ENCODE results near the gene SLC16A7. TPM values are rescaled to one million over a fixed set of nuclear protein-coding genes. Genes with fewer than 3 reads are reported as not detected.

The SLC16A7 gene
- total and polyA plus RNA-seq, 10 of the 15 experiments (the other 5 are each of a cell fraction or from before 2014, with no cell fraction given): 1.5 to 12.9 (median 6.7) TPM

DNA sequence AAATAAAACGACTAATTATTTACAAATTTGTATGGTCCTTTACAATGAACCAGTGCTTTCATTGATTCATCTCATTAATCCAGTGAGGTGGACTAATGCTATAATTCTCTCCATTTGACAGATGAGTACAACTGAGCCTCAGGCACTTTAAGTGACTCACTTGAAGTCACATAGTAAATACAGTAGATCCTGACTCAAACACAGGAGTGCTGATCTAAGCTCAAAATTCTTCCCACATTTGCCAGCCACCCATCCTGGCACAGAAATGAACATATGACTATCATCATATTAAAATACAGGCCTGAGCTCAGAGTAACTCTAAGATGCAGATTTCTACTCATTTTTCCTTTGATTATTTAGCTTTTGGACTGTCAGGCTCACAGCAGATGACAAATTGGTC, 30.6 kb downstream of the SLC16A7 start:
- ChIA-PET RAD21 (ENCODE audit: unreplicated experiment) (no interaction called here), POLR2A (no interaction called here), SMC1A (ENCODE audit: uncharacterized antibody, unreplicated experiment) (no interaction called here), CTCF (no interaction called here)
- Histone ChIP-seq H3K4me1 (ENCODE audit: control insufficient read depth, insufficient read depth, low read length) (no peaks in the 10 kb centered on the region), H3K4me3 (no peak overlapping the region), H3K4me2 (ENCODE audit: control insufficient read depth, insufficient read depth) (no peak overlapping the region), H2AFZ (ENCODE audit: control insufficient read depth, low read depth, low read length) (no peak overlapping the region), H3K36me3 (ENCODE audit: control insufficient read depth in 2 of 2, insufficient read depth in 2 of 2, low read length in 1 of 2) (no peaks in the 10 kb centered on the region), H4K20me1 (ENCODE audit: control insufficient read depth, insufficient read depth) (no peaks in the 10 kb centered on the region), H3K27ac (ENCODE audit: control insufficient read depth, insufficient read depth) (no peak overlapping the region), H3K9me3 (replicated peaks; ENCODE audit: control insufficient read depth, insufficient read depth, low read length) (no peaks in the 10 kb centered on the region; the same call in 2 of the 3 replicates), H3K9ac (ENCODE audit: control insufficient read depth, insufficient read depth, low read length) (no peak overlapping the region), H3K79me2 (ENCODE audit: control insufficient read depth, insufficient read depth, low read length) (no peaks in the 10 kb centered on the region; the same call in 1 of the 2 replicates), H3K27me3 (replicated peaks in 1 of 2; ENCODE audit: control insufficient read depth in 2 of 2, insufficient read depth in 2 of 2, low read length in 1 of 2) (no peaks in the 10 kb centered on the region)
- no peak for ATAC-seq
- intact Hi-C loops (cut with micrococcal nuclease; ENCODE audit: unreplicated experiment) (no loop called here), in situ Hi-C loops (cut with MboI) (no loop called here)
- WGBS (ENCODE audit: insufficient coverage, insufficient replicate concordance, low lambda C conversion rate, missing lambda C conversion rate): 0% methylated on average over 1 of the region's 1 CpG
- no TSS peak for BruUV-seq (replicated peaks)
- FAIRE-seq: no peak
- TF ChIP-seq SUZ12 (IDR thresholded peaks at IDR 0.05; ENCODE audit: unreplicated experiment) (no peak), TCF12 (IDR thresholded peaks at IDR 0.05; ENCODE audit: low read depth, low read length) (no peak), IKZF2 (IDR thresholded peaks at IDR 0.05) (no peak), RFX5 (IDR thresholded peaks at IDR 0.05; ENCODE audit: low read depth, low read length) (no peak), PAX8 (IDR thresholded peaks at IDR 0.05) (no peak), SMAD1 (IDR thresholded peaks at IDR 0.05; ENCODE audit: low read depth, partially characterized antibody) (no peak), MYB (IDR thresholded peaks at IDR 0.05; ENCODE audit: borderline replicate concordance, low read depth, low read length) (no peak), SIN3A (IDR thresholded peaks at IDR 0.05; ENCODE audit: low read depth, low read length) (no peak), EZH2 (IDR thresholded peaks at IDR 0.05; ENCODE audit: borderline replicate concordance, control insufficient read depth, low read depth, low read length) (no peak), NFYB (IDR thresholded peaks at IDR 0.05; ENCODE audit: insufficient read depth, low read depth, low read length) (no peak), EP300 (IDR thresholded peaks at IDR 0.05; ENCODE audit: borderline replicate concordance in 1 of 2, control insufficient read depth in 1 of 2, low read depth in 2 of 2, low read length in 2 of 2) (no peak), MEF2B (IDR thresholded peaks at IDR 0.05; ENCODE audit: partially characterized antibody, poor library complexity, severe bottlenecking) (no peak), KAT2A (conservative IDR thresholded peaks at IDR 0.05; ENCODE audit: control insufficient read depth, low read depth, low read length) (no peak), ZSCAN29 (IDR thresholded peaks at IDR 0.05) (no peak), PML (IDR thresholded peaks at IDR 0.05; ENCODE audit: low read length) (no peak)
- TF ChIP-seq, protein P1, sequence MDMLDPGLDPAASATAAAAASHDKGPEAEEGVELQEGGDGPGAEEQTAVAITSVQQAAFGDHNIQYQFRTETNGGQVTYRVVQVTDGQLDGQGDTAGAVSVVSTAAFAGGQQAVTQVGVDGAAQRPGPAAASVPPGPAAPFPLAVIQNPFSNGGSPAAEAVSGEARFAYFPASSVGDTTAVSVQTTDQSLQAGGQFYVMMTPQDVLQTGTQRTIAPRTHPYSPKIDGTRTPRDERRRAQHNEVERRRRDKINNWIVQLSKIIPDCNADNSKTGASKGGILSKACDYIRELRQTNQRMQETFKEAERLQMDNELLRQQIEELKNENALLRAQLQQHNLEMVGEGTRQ (IDR thresholded peaks at IDR 0.05; ENCODE audit: borderline replicate concordance, low read depth, low read length): no peak
- TF ChIP-seq, protein P2, sequence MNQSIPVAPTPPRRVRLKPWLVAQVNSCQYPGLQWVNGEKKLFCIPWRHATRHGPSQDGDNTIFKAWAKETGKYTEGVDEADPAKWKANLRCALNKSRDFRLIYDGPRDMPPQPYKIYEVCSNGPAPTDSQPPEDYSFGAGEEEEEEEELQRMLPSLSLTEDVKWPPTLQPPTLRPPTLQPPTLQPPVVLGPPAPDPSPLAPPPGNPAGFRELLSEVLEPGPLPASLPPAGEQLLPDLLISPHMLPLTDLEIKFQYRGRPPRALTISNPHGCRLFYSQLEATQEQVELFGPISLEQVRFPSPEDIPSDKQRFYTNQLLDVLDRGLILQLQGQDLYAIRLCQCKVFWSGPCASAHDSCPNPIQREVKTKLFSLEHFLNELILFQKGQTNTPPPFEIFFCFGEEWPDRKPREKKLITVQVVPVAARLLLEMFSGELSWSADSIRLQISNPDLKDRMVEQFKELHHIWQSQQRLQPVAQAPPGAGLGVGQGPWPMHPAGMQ (IDR thresholded peaks at IDR 0.05; ENCODE audit: borderline replicate concordance): no peak
- TF ChIP-seq, protein P3, sequence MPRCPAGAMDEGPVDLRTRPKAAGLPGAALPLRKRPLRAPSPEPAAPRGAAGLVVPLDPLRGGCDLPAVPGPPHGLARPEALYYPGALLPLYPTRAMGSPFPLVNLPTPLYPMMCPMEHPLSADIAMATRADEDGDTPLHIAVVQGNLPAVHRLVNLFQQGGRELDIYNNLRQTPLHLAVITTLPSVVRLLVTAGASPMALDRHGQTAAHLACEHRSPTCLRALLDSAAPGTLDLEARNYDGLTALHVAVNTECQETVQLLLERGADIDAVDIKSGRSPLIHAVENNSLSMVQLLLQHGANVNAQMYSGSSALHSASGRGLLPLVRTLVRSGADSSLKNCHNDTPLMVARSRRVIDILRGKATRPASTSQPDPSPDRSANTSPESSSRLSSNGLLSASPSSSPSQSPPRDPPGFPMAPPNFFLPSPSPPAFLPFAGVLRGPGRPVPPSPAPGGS (IDR thresholded peaks at IDR 0.05; ENCODE audit: borderline replicate concordance, insufficient read depth, low read depth, low read length, poor library complexity, severe bottlenecking): no peak
- TF ChIP-seq, protein P4, sequence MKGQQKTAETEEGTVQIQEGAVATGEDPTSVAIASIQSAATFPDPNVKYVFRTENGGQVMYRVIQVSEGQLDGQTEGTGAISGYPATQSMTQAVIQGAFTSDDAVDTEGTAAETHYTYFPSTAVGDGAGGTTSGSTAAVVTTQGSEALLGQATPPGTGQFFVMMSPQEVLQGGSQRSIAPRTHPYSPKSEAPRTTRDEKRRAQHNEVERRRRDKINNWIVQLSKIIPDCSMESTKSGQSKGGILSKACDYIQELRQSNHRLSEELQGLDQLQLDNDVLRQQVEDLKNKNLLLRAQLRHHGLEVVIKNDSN (IDR thresholded peaks at IDR 0.05; ENCODE audit: borderline replicate concordance, extremely low read length, insufficient read depth, low read depth, low read length): no peak
- DNase-seq (ENCODE audit: low read depth, low spot score): no peak
